A549 (cell line): ENCODE results near the gene MEI1. TPM values are rescaled to one million over a fixed set of nuclear protein-coding genes. Genes with fewer than 3 reads are reported as not detected.

Source experiments
- ATAC-seq, 2 experiments: fragments of 200-7000 bp in 1 of 2; fragments of >200 bp in 1 of 2; cut with Nextera tagmentation in 1 of 2; cut with Tn5 transposase in 1 of 2; 3 replicates each; pipeline versions ENCODE4 v1.8.0 to v1.9.1; 2018 to 2020; ENCODE audit warnings: mild to moderate bottlenecking in 1 of 2, moderate library complexity in 1 of 2
- CTCF ChIA-PET: fragments of 300-600 bp; sonication (Branson Sonifier 250); formaldehyde crosslinking; extraction: SDS; loops from one replicate; lab custom pipeline; 2021; ENCODE audit warnings: antibody characterized with exemption, inconsistent platforms; lab: Yijun Ruan, JAX
- POLR2A ChIA-PET: fragments of 350-600 bp; formaldehyde crosslinking; extraction: SDS; loops from one replicate; lab custom pipeline; 2021; ENCODE audit warnings: antibody characterized with exemption, inconsistent platforms; lab: Yijun Ruan, JAX
- DNase-seq, 2 experiments: peaks; one replicate each; pipeline versions ENCODE4 v3.0.0 to v3.0.0-alpha.2; 2011 to 2016; ENCODE audit warnings: low read depth in 1 of 2, low spot score in 1 of 2
- FAIRE-seq: peaks from 2 replicates; lab custom pipeline; 2011; peaks lifted over from hg19 to GRCh38; lab: Jason Lieb, UNC
- H3K27ac ChIP-seq, 2 experiments: fragments of >200 bp; sonication (Bioruptor Twin); formaldehyde crosslinking; 3 replicates each; pipeline ENCODE4 v1.5.1; 2016 to 2017
- H3K4me1 ChIP-seq: fragments of >200 bp; sonication (Bioruptor Twin); formaldehyde crosslinking; 3 replicates; pipeline ENCODE4 v1.6.1; 2016
- H3K4me2 ChIP-seq: fragments of >200 bp; sonication (Bioruptor Twin); formaldehyde crosslinking; 3 replicates; pipeline ENCODE4 v1.6.1; 2016
- H3K4me3 ChIP-seq: fragments of >200 bp; sonication (Bioruptor Twin); formaldehyde crosslinking; 3 replicates; pipeline ENCODE4 v1.5.1; 2016
- H3K9me3 ChIP-seq: fragments of >200 bp; sonication (Bioruptor Twin); formaldehyde crosslinking; 3 replicates; pipeline ENCODE4 v1.6.1; 2016
- BCL3 ChIP-seq: fragments of >200 bp; sonication (Bioruptor Twin); formaldehyde crosslinking; IDR thresholded peaks from 3 replicates; pipeline ENCODE4 v1.6.1; 2016
- CBX2 ChIP-seq: fragments of 200-600 bp; sonication (generic); IDR thresholded peaks from 2 replicates; pipeline ENCODE4 v1.6.1; 2016; ENCODE audit warnings: low read depth, mild to moderate bottlenecking, borderline replicate concordance
- EHF ChIP-seq: fragments of 250-450 bp; sonication (Bioruptor Pico); IDR thresholded peaks from 2 replicates; pipeline ENCODE4 v1.5.0; 2020; ENCODE audit warnings: mild to moderate bottlenecking
- EHMT2 ChIP-seq: fragments of 200-600 bp; sonication (generic); IDR thresholded peaks from 2 replicates; pipeline ENCODE4 v1.6.1; 2016; ENCODE audit warnings: antibody characterized with exemption, low read depth, mild to moderate bottlenecking, moderate library complexity
- EP300 ChIP-seq, 2 experiments: fragments of >200 bp; sonication (Bioruptor Twin); formaldehyde crosslinking; IDR thresholded peaks; 2 replicates in 1 of 2; 3 replicates in 1 of 2; pipeline ENCODE4 v1.6.1; 2016 to 2017
- ESRRA ChIP-seq: fragments of 150-350 bp; IDR thresholded peaks from 2 replicates; pipeline ENCODE4 v1.6.1; 2014; ENCODE audit warnings: mild to moderate bottlenecking, low read length, borderline replicate concordance
- FOXS1 ChIP-seq: fragments of 250-450 bp; sonication (Bioruptor Pico); IDR thresholded peaks from 2 replicates; pipeline ENCODE4 v1.5.0; 2020; ENCODE audit warnings: mild to moderate bottlenecking, moderate library complexity
- GATA3 ChIP-seq: IDR thresholded peaks from 2 replicates; pipeline ENCODE4 v1.6.1; 2012; ENCODE audit warnings: borderline replicate concordance
- HOXB5 ChIP-seq: fragments of 250-450 bp; sonication (Bioruptor Pico); IDR thresholded peaks from 2 replicates; pipeline ENCODE4 v1.5.0; 2020; ENCODE audit warnings: mild to moderate bottlenecking, moderate library complexity
- KDM5A ChIP-seq: fragments of 200-600 bp; sonication (generic); IDR thresholded peaks from 2 replicates; pipeline ENCODE4 v1.6.1; 2016; ENCODE audit warnings: antibody characterized with exemption, mild to moderate bottlenecking
- MAFK ChIP-seq: fragments of 450-650 bp; IDR thresholded peaks from 2 replicates; pipeline ENCODE4 v1.6.1; 2014; ENCODE audit not compliant: partially characterized antibody
- NFE2L2 ChIP-seq: fragments of 150-350 bp; conservative IDR thresholded peaks from 2 replicates; pipeline ENCODE4 v1.6.1; 2014; ENCODE audit warnings: low read length
- NR3C1 ChIP-seq: fragments of >200 bp; sonication (Bioruptor Twin); formaldehyde crosslinking; IDR thresholded peaks from 3 replicates; pipeline ENCODE4 v1.6.1; 2017
- PBX3 ChIP-seq: IDR thresholded peaks from 2 replicates; pipeline ENCODE4 v1.6.1; 2012
- POLR2A ChIP-seq: IDR thresholded peaks from 2 replicates; pipeline ENCODE4 v1.6.1; 2012; ENCODE audit warnings: mild to moderate bottlenecking, low read length
- REST ChIP-seq: fragments of 200-600 bp; sonication (generic); IDR thresholded peaks from 2 replicates; pipeline ENCODE4 v1.6.1; 2016; ENCODE audit warnings: antibody characterized with exemption, mild to moderate bottlenecking, moderate library complexity
- RNF2 ChIP-seq: fragments of 200-600 bp; sonication (generic); IDR thresholded peaks from 2 replicates; pipeline ENCODE4 v1.6.1; 2016; ENCODE audit warnings: low read depth, mild to moderate bottlenecking, antibody characterized with exemption, moderate library complexity, borderline replicate concordance
- USF2 ChIP-seq: fragments of 450-650 bp; IDR thresholded peaks from 2 replicates; pipeline ENCODE4 v1.6.1; 2014; ENCODE audit warnings: antibody characterized with exemption
- WGBS: methylation state at CpG from one replicate; pipeline ENCODE4 v1.1.6; 2017; ENCODE audit errors: missing lambda C conversion rate; 5-methylcytosine and 5-hydroxymethylcytosine counted together
- polyA plus RNA-seq, 4 experiments: library from polyadenylated mRNA; depleted of rRNA in 3 of 4; stranded (reverse); fragments of >200 nt; fragmentation: RNase III in 1 of 4; extraction: RNeasy Plus Mini Kit Qiagen cat#74134 plus additional on column Dnase treatment in 1 of 4; gene quantifications; 2 replicates in 3 of 4; 3 replicates in 1 of 4; pipeline ENCODE4 v1.2.3, GENCODE V29; 2011 to 2017
- TF ChIP-seq, protein P1 (sequence below): IDR thresholded peaks from 2 replicates; pipeline ENCODE4 v1.6.1; 2012
- TF ChIP-seq, protein P2 (sequence below): fragments of 250-450 bp; sonication (Bioruptor Pico); IDR thresholded peaks from 2 replicates; pipeline ENCODE4 v1.5.0; 2020; ENCODE audit warnings: low read depth, mild to moderate bottlenecking, moderate library complexity

The MEI1 gene
- polyA plus RNA-seq, 2 of the 4 experiments (the other 2 are of a cell fraction), result 0.12 TPM; not detected in 1

DNA sequence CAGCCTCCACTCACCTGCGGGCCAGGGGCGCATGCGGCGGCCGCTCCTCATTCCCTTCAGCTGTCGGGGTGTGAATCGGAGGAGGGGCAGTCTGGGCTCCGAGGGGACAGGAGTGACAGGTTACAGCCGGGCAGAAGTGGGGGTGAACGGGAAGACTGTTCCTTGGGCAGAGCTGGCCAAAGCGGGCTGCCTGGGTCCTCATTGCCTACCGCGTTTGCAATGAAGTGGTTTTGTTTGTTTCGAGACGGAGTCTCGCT lies 733 bp downstream of the MEI1 start:
- Histone ChIP-seq H3K27ac (no peak overlapping the region), H3K4me3 (no peak overlapping the region), H3K4me1 (peaks cover 7% of the 10 kb centered on the region; the same call in 1 of the 3 replicates), H3K9me3 (no peaks in the 10 kb centered on the region)
- no peak for ATAC-seq
- DNase-seq, result no peak
- ChIA-PET POLR2A (no interaction called here), CTCF (interaction anchor here (0.6 to 6.6 kb wide), 2 partner anchors 154 to 239 kb away, joined by 3 to 81 read pairs; no protein-coding TSS in a partner anchor)
- WGBS, result 97% methylated on average over 12 of the region's 16 CpGs
- no peak for TF ChIP-seq USF2
- TF ChIP-seq, protein P1, sequence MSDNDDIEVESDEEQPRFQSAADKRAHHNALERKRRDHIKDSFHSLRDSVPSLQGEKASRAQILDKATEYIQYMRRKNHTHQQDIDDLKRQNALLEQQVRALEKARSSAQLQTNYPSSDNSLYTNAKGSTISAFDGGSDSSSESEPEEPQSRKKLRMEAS, result no peak
- no peak for TF ChIP-seq FOXS1 (CRISPR knock-in tag)
- no peak for TF ChIP-seq NR3C1
- TF ChIP-seq, all 56 proteins: peak for 0
- no peak overlapping the region for H3K4me2 ChIP-seq
- FAIRE-seq, result no peak

- H3K4me2 ChIP-seq, result no peak overlapping the region
- ChIA-PET CTCF (interaction anchor here (0.6 kb wide), 1 partner anchor 821 kb away, joined by 3 read pairs; no protein-coding TSS in a partner anchor), POLR2A (no interaction called here)
- 83% methylated on average over 9 of the region's 9 CpGs for WGBS
- TF ChIP-seq NFE2L2 (no peak), POLR2A (no peak), GATA3 (no peak), EP300 (IDR thresholded peaks at IDR 0.05) (no peak), ESRRA (no peak), CBX2 (no peak), REST (no peak), MAFK (no peak), EHF (no peak), EHMT2 (no peak), RNF2 (no peak), FOXS1 (CRISPR knock-in tag) (no peak), NR3C1 (no peak), KDM5A (no peak), HOXB5 (no peak), BCL3 (no peak), PBX3 (no peak)
- TF ChIP-seq, protein P1, result no peak
- TF ChIP-seq, protein P2, sequence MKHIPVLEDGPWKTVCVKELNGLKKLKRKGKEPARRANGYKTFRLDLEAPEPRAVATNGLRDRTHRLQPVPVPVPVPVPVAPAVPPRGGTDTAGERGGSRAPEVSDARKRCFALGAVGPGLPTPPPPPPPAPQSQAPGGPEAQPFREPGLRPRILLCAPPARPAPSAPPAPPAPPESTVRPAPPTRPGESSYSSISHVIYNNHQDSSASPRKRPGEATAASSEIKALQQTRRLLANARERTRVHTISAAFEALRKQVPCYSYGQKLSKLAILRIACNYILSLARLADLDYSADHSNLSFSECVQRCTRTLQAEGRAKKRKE, result no peak
- ATAC-seq (no peak), DNase-seq (no peak), FAIRE-seq (no peak)
- no peak overlapping the region for H3K4me3 ChIP-seq
- no peaks in the 10 kb centered on the region for H3K4me1 ChIP-seq
- H3K27ac ChIP-seq, result no peak overlapping the region
- H3K9me3 ChIP-seq, result no peaks in the 10 kb centered on the region
Observed at GRCh38 chr22:41702763-41703162, 3.5 kb downstream of the MEI1 start.
